Measurements from ENCODE around the gene ZBTB39.
A peak's percentile ranks its signal among the peaks of the same experiment; 100 is the strongest.

ZBTB39 gene

DNA sequence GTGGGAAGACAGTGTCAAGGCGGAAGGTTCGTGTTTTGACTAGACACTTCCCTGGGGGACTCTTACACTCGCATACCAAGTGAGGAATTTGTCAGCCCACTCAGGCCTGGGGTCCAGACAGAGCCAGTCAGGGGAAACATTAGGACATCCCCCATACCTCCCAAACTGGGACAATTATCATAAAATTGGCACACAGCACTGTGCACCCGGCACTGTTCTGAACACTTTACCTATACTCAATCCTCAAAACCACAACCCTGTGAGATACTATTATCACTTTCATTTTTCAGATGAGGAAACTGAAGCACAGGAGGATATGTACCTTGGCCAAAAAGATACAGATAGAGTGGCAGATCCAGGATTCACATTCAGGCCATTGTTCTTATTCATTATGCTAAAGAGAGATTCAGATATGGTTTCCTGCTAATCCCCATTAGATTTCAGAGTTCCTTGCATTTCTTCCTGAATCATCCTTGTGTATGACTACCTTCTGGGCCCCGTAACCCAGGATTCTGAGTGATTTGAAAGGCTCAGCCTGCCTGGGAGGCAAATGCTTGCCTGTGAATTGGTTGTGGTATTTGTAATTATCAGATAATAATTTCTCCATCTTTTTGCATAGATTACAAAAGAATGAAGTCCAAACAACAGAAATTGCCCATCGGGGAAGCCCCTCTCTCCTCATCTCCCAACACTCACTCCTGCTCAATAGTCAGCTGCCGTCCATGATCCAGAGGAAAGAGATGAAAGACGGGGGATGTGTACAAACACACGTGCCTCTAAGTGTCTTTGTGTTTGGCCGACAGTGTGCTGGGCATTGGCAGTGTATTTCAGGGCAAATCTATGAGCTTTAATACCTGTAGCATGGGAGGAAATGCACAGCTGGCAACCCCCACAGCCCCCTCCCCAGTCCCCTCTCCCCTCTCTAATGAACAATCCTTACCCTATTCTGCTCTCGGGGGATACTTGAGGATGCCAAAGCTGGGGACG is 5.4 kb upstream of the ZBTB39 start:
- H3K36me3 ChIP-seq (ENCODE audit: control insufficient read depth in 2 of 2, insufficient read depth in 2 of 2, low read length in 2 of 2) = no peaks in the 10 kb centered on the region

DNA sequence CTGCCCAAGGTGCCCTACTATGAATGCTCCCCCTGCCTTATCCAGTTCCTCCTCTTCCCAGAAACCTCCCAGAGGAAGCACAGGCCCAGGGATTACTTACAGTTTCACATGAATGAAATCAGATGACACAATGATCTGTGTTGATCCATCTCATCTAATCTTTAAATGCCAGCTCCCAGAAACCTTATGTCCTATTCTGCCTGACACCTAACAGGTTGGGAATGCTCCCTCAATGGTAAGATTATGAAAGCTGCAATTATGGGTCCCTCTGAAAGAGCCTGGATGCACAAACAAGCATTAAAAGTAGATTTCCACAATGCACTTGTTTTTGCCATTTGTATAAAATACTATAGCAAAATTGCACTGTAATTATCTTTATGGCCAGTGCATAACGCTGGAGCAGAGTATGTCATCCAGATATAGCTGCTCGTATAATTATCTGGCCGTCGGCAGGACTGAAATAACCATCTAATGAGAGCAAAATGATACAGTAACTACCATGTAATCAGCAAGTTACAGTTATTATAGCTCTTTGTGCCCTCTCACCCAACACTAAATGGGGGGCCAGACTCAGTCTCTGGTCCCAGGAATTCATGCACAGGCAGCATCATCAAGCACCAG is 4.4 kb upstream of the ZBTB39 start:
- Histone ChIP-seq H3K9me3 (ENCODE audit: control insufficient read depth in 2 of 2, low read length in 2 of 2) (no peaks in the 10 kb centered on the region), H3K9ac (ENCODE audit: low read length in 2 of 2) (no peak overlapping the region), H3K4me1 (ENCODE audit: control insufficient read depth, insufficient read depth, low read length) (peaks cover 20% of the 10 kb centered on the region), H3K27ac (ENCODE audit: low read length) (no peak overlapping the region), H3K27me3 (ENCODE audit: control insufficient read depth in 1 of 2, insufficient read depth in 2 of 2, low read length in 2 of 2) (no peaks in the 10 kb centered on the region), H3K36me3 (ENCODE audit: control insufficient read depth in 2 of 2, insufficient read depth in 2 of 2, low read length in 2 of 2) (no peaks in the 10 kb centered on the region), H3K4me3 (ENCODE audit: low read length in 2 of 2) (no peak overlapping the region)

More for the DNA sequence above, 5.4 kb upstream of the ZBTB39 start:
- H3K9me3 ChIP-seq (ENCODE audit: control insufficient read depth in 2 of 2, low read length in 2 of 2) = no peaks in the 10 kb centered on the region
- no peak overlapping the region for H3K4me3 ChIP-seq (ENCODE audit: low read length in 2 of 2)
- H3K27ac ChIP-seq (ENCODE audit: low read length) = no peak overlapping the region
- H3K9ac ChIP-seq (ENCODE audit: low read length in 2 of 2) = no peak overlapping the region
- H3K27me3 ChIP-seq (ENCODE audit: control insufficient read depth in 1 of 2, insufficient read depth in 2 of 2, low read length in 2 of 2) = peaks cover 0 to 3% of the 10 kb centered on the region in 2 donors
- H3K4me1 ChIP-seq (ENCODE audit: control insufficient read depth, insufficient read depth, low read length) = peaks cover 16% of the 10 kb centered on the region

DNA sequence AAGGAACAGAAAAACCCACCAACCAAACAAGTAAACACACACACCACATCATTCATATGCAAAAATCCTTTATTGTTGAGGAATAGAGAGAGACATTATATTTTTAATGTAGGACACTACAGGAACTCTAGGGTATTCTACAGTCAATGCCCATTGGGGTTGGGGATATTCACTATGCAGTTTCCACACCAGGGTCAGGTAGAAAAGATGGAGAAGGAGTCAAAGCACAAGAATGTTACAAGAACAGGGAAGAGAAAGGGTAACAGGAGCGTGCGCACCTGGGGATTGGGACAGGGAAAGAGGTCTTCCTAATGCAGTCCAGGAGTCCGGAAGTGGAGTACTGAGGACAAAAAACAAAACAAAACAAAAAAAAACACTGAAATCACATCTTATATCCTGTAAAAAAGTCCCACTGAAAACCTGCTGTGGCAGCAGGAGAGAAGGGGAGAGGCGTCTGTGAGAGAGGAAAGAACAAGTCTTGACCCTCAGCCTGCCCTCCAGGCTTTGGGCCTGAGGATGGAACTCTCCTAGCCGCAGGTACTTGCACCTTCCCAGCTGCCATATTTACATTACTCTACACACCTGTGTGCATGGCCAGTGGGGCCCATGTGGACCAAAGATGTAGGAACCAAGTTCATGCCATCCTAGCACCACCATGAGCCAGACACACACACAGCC is 3.7 kb upstream of the ZBTB39 start:
- no peaks in the 10 kb centered on the region for H3K9me3 ChIP-seq (ENCODE audit: control insufficient read depth in 2 of 2, low read length in 2 of 2)
- no peak overlapping the region for H3K4me3 ChIP-seq (ENCODE audit: low read length in 2 of 2)
- H3K9ac ChIP-seq (ENCODE audit: low read length in 2 of 2) = no peak overlapping the region
- no peak overlapping the region for H3K27ac ChIP-seq (ENCODE audit: low read length)
- peaks cover 21% of the 10 kb centered on the region for H3K4me1 ChIP-seq (ENCODE audit: control insufficient read depth, insufficient read depth, low read length)
- H3K36me3 ChIP-seq (ENCODE audit: control insufficient read depth in 2 of 2, insufficient read depth in 2 of 2, low read length in 2 of 2) = no peaks in the 10 kb centered on the region
- no peaks in the 10 kb centered on the region for H3K27me3 ChIP-seq (ENCODE audit: control insufficient read depth in 1 of 2, insufficient read depth in 2 of 2, low read length in 2 of 2)

DNA sequence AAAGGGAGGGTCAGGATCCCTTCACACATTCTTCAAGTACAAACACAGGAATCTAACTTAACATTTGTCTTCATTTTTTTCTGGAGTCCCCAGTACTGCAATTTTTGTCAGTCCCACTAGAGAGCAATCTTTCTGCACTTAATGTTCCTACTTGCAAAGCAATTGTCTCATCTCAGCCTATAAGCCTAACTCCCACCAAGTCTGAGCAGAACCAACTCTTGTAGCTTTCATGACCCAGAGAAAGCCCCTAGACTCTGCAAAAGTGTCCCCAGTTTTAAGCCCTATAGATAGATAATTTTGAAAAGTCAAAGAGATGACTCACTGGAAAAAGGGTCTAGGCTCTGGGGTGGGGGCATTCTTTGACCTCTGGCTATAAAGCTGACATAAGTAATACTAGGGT is 1.8 kb upstream of the ZBTB39 start:
- Histone ChIP-seq H3K27ac (ENCODE audit: low read length) (peak overlapping the region; percentile 58), H3K9me3 (ENCODE audit: control insufficient read depth in 2 of 2, low read length in 2 of 2) (no peaks in the 10 kb centered on the region), H3K9ac (ENCODE audit: low read length in 2 of 2) (no peak overlapping the region), H3K4me1 (ENCODE audit: control insufficient read depth, insufficient read depth, low read length) (peaks cover 30% of the 10 kb centered on the region), H3K27me3 (ENCODE audit: control insufficient read depth in 1 of 2, insufficient read depth in 2 of 2, low read length in 2 of 2) (no peaks in the 10 kb centered on the region), H3K36me3 (ENCODE audit: control insufficient read depth in 2 of 2, insufficient read depth in 2 of 2, low read length in 2 of 2) (peaks cover 14% of the 10 kb centered on the region in 2 donors), H3K4me3 (ENCODE audit: low read length in 2 of 2) (no peak overlapping the region)

DNA sequence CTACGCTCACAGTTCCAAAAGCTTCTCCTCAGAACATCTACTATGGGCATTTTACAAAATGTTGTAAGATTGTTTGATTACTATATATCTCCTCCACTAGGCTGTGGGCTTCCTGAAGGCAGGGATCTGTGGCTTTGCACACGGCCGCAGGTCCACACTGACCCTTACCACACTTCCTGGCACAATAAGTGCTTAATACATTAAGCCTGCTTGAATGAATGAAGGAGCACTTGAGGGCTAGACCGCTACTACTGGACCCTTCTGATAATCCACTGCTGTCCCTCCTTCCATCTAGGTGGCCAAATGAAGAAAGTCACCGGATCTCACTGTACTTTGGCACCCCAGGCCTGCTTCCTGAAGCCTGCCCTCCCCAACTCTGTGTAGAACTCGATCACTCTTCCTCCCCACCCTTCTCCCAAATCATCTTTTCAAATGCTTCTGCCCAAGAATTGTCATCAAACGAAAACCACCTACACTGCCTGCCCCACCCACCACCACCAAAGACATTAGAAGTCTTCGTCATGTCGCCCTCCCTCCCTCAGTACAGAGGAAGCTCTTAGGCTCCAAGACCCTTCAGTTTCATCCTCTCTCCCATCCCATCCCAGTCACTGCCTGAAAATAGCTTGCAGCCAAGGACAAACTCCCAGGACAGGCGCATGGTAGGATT is 596 bp upstream of the ZBTB39 start:
- Histone ChIP-seq H3K36me3 (ENCODE audit: control insufficient read depth in 2 of 2, insufficient read depth in 2 of 2, low read length in 2 of 2) (peaks cover 25 to 26% of the 10 kb centered on the region in 2 donors), H3K9ac (ENCODE audit: low read length in 2 of 2) (peak overlapping the region in 1 of 2 donors; percentile 55), H3K9me3 (ENCODE audit: control insufficient read depth in 2 of 2, low read length in 2 of 2) (no peaks in the 10 kb centered on the region), H3K27me3 (ENCODE audit: control insufficient read depth in 1 of 2, insufficient read depth in 2 of 2, low read length in 2 of 2) (no peaks in the 10 kb centered on the region), H3K4me3 (ENCODE audit: low read length in 2 of 2) (peak overlapping the region; percentile 52 to 61), H3K27ac (ENCODE audit: low read length) (peak overlapping the region; percentile 24), H3K4me1 (ENCODE audit: control insufficient read depth, insufficient read depth, low read length) (peaks cover 34% of the 10 kb centered on the region)

DNA sequence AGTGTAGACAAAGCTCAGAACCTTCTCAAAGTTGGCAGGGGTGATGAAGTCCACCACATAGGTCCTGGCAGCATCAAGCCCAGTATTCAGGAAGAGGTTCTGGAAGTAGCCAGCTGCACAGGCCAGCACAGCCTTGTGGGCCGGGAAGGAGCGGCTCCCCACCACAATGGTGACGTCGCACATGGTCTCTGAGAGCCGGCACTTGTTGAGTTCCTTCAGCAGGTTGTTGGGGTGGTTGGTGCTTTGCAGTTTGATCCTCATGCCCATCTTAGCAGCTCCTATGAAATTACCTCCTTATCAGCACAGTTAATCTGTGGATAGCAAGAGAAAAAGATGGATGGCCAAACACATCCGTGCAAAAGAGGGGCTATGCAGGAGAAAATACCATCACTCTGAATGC is 1.7 kb downstream of the ZBTB39 start:
- H3K27me3 ChIP-seq (ENCODE audit: control insufficient read depth in 1 of 2, insufficient read depth in 2 of 2, low read length in 2 of 2) = no peaks in the 10 kb centered on the region
- H3K9me3 ChIP-seq (ENCODE audit: control insufficient read depth in 2 of 2, low read length in 2 of 2) = no peaks in the 10 kb centered on the region
- no peak overlapping the region for H3K4me3 ChIP-seq (ENCODE audit: low read length in 2 of 2)
- H3K4me1 ChIP-seq (ENCODE audit: control insufficient read depth, insufficient read depth, low read length) = peaks cover 46% of the 10 kb centered on the region
- H3K27ac ChIP-seq (ENCODE audit: low read length) = no peak overlapping the region
- no peak overlapping the region for H3K9ac ChIP-seq (ENCODE audit: low read length in 2 of 2)
- peaks cover 37 to 40% of the 10 kb centered on the region in 2 donors for H3K36me3 ChIP-seq (ENCODE audit: control insufficient read depth in 2 of 2, insufficient read depth in 2 of 2, low read length in 2 of 2)

DNA sequence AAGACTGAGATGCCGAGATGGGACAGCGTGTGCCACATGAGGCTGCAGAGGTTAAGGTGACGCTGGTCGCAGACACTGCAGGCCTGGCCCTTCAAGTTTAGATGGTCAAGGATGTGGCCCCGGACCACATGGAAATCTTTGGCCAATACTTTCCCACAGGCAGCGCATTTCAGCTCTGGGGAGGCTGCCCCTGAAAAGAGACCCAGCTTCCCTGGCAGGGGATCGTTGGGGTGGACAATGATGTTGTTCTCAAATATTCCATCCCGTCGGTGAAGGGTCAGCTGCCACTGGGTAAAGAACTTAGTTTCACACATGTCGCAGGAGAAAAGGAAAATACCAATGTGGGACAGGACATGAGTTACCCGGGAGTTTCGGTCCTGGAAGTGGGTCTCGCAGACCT is 3.0 kb downstream of the ZBTB39 start:
- Histone ChIP-seq H3K9ac (ENCODE audit: low read length in 2 of 2) (no peak overlapping the region), H3K36me3 (ENCODE audit: control insufficient read depth in 2 of 2, insufficient read depth in 2 of 2, low read length in 2 of 2) (peaks cover 37 to 42% of the 10 kb centered on the region in 2 donors), H3K27ac (ENCODE audit: low read length) (no peak overlapping the region), H3K4me1 (ENCODE audit: control insufficient read depth, insufficient read depth, low read length) (peaks cover 39% of the 10 kb centered on the region), H3K9me3 (ENCODE audit: control insufficient read depth in 2 of 2, low read length in 2 of 2) (no peaks in the 10 kb centered on the region), H3K4me3 (ENCODE audit: low read length in 2 of 2) (no peak overlapping the region), H3K27me3 (ENCODE audit: control insufficient read depth in 1 of 2, insufficient read depth in 2 of 2, low read length in 2 of 2) (no peaks in the 10 kb centered on the region)

DNA sequence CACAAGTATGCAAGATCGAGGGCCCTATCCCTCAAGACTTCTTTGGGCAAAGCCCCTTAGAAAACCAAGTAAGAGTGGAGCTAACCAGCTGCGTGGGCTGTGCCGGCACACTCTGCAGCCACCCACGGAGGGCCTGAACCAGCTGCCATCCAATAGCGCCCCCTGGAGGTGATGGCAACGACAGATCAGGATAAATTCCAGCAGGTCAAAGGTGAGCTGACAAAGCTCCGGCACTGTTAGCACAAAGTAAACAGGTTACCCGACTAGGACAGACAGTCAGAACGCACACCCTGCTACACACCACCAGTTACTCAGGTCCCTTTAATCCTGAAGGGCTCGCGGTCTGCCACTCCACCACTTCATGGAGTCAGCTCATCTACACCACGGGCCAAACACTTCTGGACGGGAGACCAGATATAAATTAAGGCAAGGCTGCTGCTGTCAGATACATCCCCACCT is 4.9 kb downstream of the ZBTB39 start:
- no peak overlapping the region for H3K4me3 ChIP-seq (ENCODE audit: low read length in 2 of 2)
- H3K4me1 ChIP-seq (ENCODE audit: control insufficient read depth, insufficient read depth, low read length) = peaks cover 28% of the 10 kb centered on the region
- H3K36me3 ChIP-seq (ENCODE audit: control insufficient read depth in 2 of 2, insufficient read depth in 2 of 2, low read length in 2 of 2) = peaks cover 44 to 52% of the 10 kb centered on the region in 2 donors
- H3K27ac ChIP-seq (ENCODE audit: low read length) = no peak overlapping the region
- no peaks in the 10 kb centered on the region for H3K9me3 ChIP-seq (ENCODE audit: control insufficient read depth in 2 of 2, low read length in 2 of 2)
- no peaks in the 10 kb centered on the region for H3K27me3 ChIP-seq (ENCODE audit: control insufficient read depth in 1 of 2, insufficient read depth in 2 of 2, low read length in 2 of 2)
- H3K9ac ChIP-seq (ENCODE audit: low read length in 2 of 2) = no peak overlapping the region

DNA sequence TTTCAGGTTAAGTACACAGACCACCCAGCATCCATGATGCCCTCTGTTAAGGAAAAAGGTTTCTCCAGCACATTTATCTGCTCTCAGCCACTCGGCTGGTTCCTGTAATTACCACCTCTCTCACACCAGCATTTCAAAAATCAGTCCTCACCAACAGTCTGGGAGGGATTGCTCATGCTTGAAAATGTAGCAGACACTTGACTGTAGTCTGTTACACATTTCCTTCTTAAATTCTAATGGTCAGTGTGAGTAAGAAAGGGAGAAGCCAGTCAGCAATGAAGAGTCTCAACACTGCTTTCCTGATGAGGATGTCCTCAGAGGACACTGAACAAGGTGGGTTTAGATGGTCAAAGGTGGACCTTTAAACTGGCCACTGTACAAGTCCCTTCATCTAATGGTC is 6.0 kb downstream of the ZBTB39 start:
- Histone ChIP-seq H3K27ac (ENCODE audit: low read length) (no peak overlapping the region), H3K27me3 (ENCODE audit: control insufficient read depth in 1 of 2, insufficient read depth in 2 of 2, low read length in 2 of 2) (no peaks in the 10 kb centered on the region), H3K9ac (ENCODE audit: low read length in 2 of 2) (no peak overlapping the region), H3K4me1 (ENCODE audit: control insufficient read depth, insufficient read depth, low read length) (peaks cover 26% of the 10 kb centered on the region), H3K4me3 (ENCODE audit: low read length in 2 of 2) (no peak overlapping the region), H3K9me3 (ENCODE audit: control insufficient read depth in 2 of 2, low read length in 2 of 2) (no peaks in the 10 kb centered on the region), H3K36me3 (ENCODE audit: control insufficient read depth in 2 of 2, insufficient read depth in 2 of 2, low read length in 2 of 2) (peaks cover 44 to 57% of the 10 kb centered on the region in 2 donors)

DNA sequence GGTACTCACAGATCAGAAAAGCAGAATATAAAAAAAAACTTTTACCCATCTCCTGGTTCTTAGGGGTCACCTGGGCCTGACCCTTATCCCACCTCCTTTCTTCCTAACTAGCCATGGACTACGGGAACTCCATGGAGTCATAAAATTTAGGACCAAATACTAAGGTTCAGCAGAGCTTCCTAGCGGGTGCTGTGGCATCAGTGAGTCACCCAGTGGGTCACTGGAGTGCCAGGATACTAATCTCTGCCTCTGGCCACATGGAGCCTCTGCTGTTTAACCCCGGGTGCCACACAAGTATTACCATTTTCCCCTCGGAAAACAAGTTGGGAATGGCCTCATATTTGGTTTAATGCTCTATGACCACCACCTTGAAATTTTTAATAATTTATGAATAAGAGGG is 6.9 kb downstream of the ZBTB39 start:
- no peak overlapping the region for H3K4me3 ChIP-seq (ENCODE audit: low read length in 2 of 2)
- H3K9ac ChIP-seq (ENCODE audit: low read length in 2 of 2) = no peak overlapping the region
- H3K36me3 ChIP-seq (ENCODE audit: control insufficient read depth in 2 of 2, insufficient read depth in 2 of 2, low read length in 2 of 2) = peaks cover 40 to 58% of the 10 kb centered on the region in 2 donors
- H3K9me3 ChIP-seq (ENCODE audit: control insufficient read depth in 2 of 2, low read length in 2 of 2) = no peaks in the 10 kb centered on the region
- H3K27ac ChIP-seq (ENCODE audit: low read length) = no peak overlapping the region
- no peaks in the 10 kb centered on the region for H3K27me3 ChIP-seq (ENCODE audit: control insufficient read depth in 1 of 2, insufficient read depth in 2 of 2, low read length in 2 of 2)
- peaks cover 19% of the 10 kb centered on the region for H3K4me1 ChIP-seq (ENCODE audit: control insufficient read depth, insufficient read depth, low read length)

All from stomach smooth muscle (tissue), 2 donors.